HG03558 (cell line): Measurements from ENCODE around the gene LGMN.

ENCODE experiments used
- ATAC-seq: cut with Tn5 transposase; IDR thresholded peaks from one replicate; pipeline ENCODE4 v1.9.1; 2021; ENCODE audit warnings: moderate number of reproducible peaks; ENCODE audit not compliant: unreplicated experiment; ENCODE audit errors: extremely low read depth

The LGMN gene

DNA sequence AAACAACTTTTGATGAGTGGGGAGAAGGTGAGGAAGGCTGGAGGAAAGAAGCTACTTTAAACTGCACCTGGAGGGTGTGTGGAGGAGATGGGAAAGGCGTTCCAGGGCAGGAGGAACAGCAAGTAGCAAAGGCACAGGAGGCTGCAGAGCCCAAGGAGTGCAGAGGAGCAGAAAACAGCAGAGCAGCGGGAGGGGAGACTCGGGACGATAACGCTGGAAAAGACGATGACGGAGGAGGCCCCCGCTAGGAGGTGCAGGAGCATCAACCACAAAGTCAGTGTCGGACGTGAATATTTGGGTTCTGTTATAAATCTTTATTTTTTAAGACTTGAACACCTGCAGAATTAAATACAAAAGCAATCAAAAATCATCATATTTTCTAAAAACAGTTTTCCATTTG, 44.9 kb downstream of the LGMN start:
- ATAC-seq = no peak

DNA sequence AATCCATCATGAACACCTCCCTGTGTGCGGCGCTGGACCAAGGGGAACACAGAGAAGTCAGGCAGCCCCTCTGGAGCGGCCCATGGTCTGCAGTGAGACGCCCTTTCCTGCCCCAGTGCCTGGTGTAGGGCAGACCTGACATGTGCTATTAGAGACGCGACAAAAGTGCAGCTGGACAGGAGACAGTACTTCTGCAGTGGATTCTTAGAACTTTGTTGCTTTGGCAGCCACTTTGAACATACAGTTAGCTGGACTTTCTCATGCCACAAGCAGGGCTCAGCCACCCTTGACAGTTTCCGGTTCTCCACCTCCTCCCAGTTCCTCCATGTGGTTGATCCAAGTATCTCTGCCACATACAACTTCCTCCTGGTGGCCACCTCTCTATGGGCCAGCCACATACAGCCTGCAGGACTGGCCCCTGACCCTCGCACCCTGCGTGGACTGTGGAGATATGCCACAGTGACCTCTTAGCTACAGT, 45.9 kb downstream of the LGMN start:
- ATAC-seq = no peak

DNA sequence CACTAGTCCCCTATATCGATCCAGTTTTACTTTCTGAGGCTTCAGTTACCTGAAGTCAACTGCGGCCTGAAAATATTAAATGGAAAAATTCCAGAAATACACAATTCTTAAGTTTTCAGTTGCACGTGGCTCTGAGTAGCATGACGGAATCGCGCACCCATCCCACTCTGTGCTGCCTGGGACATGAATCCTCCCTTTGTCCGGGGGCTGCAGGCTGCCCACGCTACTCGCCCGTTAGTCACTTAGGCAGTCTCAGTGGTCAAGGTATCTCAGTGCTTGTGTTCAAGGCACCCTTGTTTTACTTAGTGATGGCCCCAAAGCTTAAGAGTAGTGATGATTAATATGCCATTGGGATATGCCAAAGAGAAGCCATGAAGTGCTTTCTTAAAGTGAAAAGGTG, 46.6 kb downstream of the LGMN start:
- ATAC-seq = no peak

DNA sequence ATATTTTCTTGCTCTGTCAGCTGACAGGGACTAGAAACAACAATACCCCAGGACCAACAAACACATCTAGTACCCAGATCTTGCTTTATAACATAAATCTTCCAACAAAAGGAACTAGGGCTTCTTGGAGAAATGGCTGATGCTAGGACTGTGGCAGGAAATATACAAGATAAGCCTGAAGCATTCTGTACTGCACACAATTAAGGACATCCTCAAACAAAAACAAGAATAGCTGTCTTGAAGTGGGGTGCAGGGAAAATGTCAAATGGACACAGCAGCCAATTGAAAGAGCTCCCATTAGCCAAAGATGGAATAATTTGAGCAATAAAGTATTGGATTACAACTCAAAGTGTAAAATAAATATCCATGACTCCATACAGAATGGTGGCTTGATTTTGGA, 50.0 kb downstream of the LGMN start:
- no peak for ATAC-seq

DNA sequence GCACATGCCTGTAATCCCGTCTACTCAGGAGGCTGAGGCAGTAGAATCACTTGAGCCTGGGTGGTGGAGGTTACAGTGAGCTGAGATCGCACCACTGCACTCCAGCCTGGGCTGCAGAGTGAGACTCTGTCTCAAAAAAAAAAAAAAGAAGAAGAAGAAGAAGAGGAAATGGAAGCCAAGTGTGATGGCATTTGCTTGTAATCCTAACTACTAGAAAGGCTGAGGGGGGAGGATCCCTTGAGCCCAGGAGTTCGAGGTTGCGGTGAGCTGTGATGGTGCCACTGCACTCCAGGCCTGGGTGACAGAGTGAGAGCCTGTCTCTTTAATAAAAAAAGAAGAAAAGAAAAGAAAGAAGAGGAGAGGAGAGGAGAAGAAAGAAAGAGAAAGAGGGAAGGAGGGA, 52.1 kb downstream of the LGMN start:
- ATAC-seq = no peak

DNA sequence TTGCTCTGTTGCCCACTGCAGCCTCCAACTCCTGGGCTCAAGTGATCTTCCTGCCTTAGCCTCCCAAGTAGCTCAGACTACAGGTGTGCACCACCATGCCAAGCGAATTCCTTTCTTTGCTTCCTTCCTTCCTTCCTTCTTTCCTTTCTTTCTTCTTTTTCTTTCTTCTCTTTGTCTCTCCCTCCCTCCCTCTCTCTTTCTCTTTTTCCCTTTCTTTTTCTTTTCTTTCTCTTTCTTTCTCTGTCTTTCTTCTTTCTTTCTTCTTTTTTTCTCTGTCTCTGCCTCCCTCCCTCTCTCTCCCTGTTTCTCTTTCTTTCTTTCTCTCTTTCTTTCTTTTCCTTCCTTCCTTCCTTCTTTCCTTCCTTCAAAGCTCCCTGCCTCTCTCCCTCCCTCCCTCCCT, 52.9 kb downstream of the LGMN start:
- no peak for ATAC-seq

DNA sequence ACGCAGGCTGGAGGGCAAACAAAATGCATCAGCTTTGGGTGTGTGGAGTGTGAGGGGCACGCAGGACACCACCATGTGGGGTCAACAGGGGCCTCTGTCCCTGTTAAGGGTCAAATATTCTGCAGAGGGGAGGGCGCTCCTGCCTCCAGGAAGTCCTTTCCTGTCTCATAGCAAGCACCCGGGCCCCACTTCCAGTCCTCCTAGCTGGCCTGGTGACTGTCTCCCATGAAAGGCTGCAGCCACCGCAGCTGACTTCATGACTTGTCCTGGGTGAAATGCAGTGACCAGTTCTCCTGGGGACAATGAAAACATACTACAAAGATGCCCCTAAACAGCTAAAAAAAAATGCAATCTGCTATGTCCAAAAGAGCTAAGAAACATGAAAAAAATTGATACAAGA, 53.6 kb downstream of the LGMN start:
- ATAC-seq = no peak

DNA sequence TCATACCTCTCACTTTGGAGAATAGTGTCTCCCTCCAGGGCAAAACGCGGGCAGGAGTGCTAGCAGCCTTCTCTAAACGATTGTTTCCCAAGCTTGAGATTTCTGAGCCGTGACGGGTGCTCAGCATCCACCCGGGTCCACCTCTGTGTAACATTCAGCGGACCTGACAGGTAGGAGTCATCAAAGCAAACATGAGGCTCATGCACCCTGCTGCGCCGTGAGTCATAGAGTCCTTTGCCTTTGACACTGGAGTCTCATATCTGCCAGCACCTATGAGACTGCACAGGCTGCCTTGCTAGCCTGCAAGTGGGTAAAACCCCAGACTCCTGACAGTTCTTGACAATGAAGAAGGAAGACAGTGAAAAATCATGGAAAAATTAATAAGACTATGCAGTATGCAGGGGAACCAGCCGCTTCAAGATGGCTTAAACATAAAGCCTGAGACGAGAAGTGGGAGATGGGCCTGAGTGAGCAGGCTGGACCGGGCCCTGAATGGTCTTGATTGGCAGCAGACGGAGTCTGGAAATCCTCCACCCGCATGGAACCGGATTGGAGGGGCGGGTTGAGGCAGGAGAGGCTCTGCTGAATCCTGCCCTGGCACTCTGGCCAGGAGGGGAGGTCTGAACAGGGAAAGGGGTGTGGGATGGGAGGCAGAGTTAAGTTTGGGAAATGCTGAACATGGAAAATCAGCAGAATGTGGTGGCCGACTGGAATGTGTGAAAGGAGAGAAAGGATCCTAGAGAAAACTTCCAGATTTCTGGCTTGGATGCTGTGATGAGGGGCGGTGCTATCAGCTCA, 54.2 kb downstream of the LGMN start:
- ATAC-seq = no peak

DNA sequence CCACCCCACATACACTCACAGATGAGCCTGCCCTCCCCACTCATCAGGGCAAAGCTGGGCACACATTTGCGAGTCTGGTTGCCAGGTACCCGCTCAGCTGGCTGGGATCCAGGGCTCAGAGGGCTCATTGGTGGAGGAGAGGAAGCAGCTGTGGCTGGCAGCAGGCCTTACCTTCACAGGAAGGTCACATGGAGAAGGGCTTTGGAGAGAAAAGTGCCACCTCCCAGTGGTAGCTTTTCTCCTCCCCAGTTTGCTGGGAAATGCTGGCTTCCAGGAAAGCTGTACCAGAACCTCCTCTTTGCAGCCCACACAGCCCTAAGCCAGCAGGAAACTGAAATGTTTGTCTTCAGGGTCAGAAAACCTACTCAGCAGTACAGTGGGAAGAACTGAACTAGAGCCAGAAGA, 55.6 kb downstream of the LGMN start:
- ATAC-seq = no peak

DNA sequence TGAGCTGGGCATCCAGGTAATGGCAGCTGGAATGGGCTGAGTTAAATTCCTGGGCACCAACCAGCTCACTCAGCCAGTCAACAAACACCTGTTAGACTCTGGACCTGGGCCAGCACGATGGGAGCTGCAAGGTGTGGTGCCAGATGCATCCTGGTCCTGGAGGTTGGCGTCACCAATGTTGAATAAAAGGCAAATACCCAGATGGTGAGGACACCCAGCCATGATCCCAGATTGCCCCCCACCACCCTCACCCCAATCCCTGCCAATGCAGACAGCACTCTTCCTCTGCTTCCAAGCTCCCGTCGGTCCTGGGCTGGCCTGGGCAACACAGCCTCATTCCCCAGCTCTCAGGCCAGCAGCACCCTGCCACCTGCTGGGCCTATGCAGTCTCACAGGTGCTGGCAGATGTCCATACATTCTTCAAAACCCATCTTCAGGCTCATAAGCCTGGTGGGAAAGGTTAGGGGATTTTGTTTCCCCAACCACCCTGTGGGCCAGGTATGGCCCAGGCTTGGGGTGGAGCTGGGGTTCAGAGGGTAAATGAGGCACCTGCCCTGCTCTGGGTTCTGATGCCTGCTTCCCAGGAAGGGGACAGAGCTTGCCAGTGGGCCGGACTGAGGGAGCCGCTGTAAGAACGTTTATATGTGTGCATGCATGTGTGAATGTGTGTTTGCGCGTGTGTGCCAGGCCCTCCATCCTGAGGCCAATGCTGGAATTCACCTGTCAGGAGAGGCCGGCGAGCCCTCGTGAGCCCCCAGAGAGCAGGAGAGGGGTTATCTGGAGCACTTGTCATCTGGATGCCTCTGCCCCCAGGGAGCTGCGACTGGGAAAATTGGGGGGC, 58.0 kb downstream of the LGMN start:
- no peak for ATAC-seq

DNA sequence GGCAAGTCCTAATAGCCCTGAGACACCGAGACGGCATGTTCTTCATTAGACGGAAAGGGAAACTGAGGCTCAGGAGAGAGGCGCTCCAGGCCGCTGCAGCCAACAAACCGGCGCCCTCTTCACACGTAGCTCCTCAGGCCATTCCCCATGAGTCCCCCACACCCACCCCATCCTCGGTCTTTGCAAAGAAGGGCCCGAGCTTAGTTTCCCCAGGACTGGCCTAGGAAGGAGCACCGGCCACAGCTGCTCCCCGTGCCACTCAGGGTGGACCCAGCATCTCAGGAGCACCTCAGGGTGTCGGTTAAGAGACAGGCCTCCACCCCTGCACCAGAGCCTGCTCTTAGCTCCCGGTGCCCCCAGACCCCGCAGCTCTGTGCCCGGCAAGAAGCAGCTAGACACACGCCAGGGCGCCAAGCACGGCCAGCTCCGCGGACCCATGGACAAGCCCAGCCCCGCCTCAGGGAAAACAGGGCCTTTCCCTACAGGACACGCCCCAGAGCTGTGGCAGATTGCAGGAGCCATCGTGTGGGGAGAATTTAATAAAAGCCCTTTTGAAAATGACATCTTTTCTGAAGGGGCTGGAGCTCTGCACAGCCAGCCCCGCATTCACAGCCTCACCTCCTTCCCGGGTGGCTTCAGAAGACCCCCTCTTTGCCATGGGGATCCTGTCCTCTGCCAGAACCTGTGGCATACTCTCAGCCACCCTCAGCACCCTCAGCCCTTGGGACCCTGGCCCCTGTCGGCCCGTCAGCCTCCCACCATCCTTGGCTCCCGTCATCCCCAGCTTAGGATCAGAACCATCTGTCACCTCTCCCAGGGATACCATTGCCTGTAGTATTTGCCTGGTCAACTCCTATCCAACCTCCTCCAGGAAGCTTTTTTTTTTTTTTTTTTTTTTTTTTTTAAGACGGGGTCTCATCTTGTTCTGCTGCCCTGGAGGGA, 59.7 kb downstream of the LGMN start:
- ATAC-seq = no peak

DNA sequence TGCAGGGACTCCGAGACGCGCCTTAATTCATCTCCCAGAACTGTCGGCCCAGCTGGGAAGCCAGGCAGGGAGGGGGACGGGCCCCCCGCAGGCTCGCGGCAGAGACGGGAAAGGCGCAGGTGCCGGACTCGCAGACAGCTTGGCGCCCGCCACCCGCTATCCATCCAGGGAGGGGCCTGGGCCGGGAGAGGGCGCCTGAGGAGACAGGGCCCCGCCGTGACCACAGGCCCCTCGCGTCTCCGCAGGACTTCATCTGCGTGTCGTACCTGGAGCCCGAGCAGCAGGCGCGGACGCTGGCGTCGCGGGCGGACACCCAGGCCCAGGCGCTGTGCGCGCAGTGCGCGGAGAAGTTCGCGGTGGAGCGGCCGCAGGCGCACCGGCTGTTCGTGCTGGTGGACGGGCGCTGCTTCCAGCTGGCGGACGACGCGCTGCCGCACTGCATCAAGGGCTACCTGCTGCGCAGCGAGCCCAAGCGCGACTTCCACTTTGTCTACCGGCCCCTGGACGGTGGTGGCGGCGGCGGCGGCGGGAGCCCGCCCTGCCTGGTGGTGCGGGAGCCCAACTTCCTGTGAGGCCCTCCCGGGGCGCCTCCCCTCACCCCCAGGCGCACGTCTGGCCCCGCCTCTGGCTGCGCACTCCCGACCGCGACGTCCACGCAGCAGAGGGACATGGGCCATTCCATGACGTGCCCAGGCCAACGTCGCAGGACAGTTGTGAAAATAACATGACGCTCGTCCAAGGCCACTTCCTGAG, 60.6 kb downstream of the LGMN start:
- ATAC-seq = no peak

DNA sequence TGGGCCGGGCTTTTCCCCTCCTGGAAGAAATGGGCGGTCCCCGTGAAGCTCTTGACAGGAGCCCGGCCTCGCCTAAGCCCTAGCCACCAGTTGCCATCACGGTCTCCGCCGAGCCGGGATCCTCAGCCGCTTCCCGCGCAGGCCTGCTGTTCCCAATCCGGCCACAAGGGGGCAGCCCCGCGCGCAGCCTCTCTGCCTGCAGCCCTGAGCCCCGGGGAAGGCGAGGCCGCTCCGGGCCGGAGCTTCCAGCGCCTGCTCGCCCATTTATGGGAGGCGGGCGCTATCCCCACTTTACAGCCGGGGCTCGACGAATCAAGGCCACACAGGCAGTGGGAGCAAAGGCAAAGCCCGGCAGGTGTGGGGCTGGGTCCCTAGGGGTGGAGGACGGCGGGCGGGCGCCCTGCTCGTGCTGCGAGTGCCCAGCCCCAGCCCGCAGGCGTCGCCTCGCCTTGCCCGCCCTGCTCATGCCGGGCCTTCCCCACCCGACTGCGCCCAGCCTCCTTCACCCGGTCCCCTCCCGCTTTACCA, 61.5 kb downstream of the LGMN start:
- ATAC-seq = no peak

DNA sequence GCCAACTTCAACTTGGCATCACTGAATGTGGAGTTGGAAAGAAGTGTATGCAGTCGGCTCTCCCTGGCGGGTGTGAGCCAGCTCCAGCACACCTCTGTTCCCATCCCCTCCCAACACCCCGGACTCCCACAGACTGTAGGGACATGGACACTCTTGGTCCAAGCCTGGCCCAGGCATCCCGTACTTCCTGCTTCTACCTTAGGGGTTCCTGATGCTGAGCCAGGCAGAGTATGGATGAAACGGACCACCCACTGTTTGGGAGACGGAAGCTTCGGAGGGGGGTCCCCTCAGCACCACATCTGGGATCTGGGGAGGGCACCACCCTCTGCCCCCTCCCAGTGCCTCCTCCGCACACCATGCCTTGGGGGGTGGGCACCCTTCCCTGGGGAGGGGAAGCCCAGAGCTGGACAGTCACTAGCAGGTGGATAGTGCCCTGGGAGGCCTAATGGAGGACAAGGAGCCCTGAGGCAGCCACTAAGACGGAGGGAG, 62.0 kb downstream of the LGMN start:
- no peak for ATAC-seq

DNA sequence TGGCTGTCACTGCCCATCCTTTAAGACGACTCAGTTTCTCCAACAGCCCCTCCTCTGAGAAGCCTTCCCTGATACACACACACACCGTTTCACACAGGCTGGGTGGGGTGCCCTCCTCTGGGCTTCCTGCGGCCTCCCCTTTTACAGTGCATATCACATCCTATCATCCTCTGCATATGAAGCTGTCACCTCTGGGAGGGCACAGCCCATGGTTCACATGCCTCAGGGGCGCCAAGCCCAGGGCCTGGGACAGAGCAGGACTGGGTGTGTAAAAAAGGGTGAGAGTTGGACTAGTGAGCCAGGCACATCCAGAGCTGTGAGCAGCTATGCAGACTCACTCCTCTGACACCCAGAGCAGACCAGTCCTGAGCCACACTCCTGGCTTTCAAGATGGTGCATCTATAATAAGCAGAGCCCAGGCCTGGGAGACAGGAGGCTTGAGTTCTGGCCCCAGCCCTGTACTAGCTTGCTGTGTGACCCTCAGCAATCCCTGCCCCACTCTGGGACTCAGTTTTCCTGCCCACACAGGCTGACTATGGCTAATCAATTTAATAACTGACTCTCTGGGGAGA, 62.6 kb downstream of the LGMN start:
- ATAC-seq = no peak

DNA sequence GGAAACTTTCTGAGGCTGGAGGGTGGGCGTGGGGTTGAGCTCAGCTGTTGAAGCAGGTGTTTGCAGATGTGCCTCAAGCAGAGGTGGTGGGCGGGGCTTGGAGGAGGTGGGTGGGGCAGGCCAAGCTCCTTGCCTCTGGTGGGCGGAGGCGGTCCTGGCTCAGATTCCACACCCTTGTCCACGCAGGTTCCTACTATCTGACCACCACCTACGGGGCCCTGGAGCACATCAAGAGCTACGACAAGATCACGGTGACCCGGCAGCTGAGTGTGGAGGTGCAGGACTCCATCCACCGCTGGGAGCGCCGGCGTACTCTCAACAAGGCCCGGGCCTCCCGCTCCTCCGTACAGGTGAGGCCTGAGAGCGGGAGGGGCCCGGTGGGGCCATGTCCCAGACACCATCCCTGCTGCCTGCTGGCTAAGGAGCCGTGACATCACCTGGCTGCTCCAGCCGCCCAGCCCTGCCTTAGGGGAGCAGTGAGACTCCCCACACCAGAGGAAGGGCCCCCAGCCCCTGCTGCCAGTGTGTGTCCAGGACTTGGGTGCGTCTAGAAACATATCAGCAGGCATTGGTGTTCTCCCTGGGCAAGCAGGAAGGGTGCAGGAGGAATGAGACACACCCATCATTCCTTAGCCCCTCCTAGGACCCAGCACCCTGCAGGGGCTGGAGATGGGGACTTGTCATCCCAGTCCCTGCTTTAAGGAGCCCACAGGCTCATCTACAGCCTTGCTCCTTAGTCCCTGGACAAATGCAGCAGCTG, 63.4 kb downstream of the LGMN start:
- no peak for ATAC-seq

DNA sequence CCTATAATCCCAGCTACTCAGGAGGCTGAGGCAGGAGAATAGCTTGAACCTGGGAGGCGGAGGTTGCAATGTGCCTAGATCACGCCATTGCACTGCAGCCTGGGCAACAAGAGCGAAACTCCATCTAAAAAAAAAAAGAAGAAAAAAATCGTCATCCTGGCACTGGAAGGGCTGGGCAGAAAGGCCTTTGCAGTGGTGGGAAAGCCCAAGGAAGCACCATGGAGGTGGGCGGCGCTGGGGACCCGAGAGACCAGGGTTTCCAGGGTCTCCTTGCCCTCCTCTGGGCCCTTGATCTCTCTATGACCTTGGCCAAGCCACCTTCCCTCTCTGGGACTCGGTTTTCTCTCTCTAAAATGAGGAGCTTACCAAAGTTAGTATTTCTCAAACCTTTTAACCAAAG, 65.4 kb downstream of the LGMN start:
- ATAC-seq = no peak
